Upper lobe of left lung (tissue), 4 donors: ENCODE measurements around the gene BBS9.

Experiments
- EP300 ChIP-seq, 4 donors: sonication (generic); formaldehyde crosslinking; IDR thresholded peaks; one replicate each; pipeline ENCODE4 v1.5.1; 2017; ENCODE audit warnings: antibody characterized with exemption in 4 of 4, control low read depth in 2 of 4
- POLR2A ChIP-seq, 4 donors: fragments of 450-650 bp; IDR thresholded peaks; one replicate each; pipeline ENCODE4 v1.5.1; 2016 to 2017; ENCODE audit warnings: antibody characterized with exemption in 4 of 4, mild to moderate bottlenecking in 2 of 4
- POLR2AphosphoS5 ChIP-seq, 2 donors: sonication (generic); formaldehyde crosslinking; IDR thresholded peaks; one replicate each; pipeline ENCODE4 v1.5.1; 2017; ENCODE audit warnings: antibody characterized with exemption in 2 of 2
- TF ChIP-seq, protein P1 (sequence below), 6 experiments: fragments of 450-650 bp in 4 of 6; fragments of 200-600 bp in 2 of 6; sonication (generic) in 2 of 6; IDR thresholded peaks; one replicate each; pipeline ENCODE4 v1.5.1; 2016 to 2019; ENCODE audit warnings: antibody characterized with exemption in 6 of 6

DNA sequence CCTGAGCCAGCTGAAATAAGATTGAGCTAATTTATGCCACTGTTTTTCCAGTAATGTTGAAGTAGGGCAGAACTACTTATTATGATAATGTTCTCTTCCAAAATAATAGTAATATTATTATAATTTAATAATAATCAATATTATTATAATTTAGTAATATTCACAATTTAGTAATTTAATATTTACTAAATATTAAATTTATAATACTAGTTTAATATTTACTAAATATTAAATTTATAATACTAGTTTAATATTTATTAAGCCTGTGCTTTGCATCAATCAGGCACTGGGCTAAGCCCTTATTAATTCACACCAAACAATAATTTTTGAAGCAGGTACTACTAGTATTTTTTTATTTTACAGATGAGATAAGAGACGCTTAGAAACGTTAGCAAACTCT lies 170.1 kb downstream of the BBS9 start:
- TF ChIP-seq POLR2A (IDR thresholded peaks at IDR 0.05) (no peak), POLR2AphosphoS5 (IDR thresholded peaks at IDR 0.05) (no peak), EP300 (IDR thresholded peaks at IDR 0.05) (no peak)
- TF ChIP-seq, protein P1, sequence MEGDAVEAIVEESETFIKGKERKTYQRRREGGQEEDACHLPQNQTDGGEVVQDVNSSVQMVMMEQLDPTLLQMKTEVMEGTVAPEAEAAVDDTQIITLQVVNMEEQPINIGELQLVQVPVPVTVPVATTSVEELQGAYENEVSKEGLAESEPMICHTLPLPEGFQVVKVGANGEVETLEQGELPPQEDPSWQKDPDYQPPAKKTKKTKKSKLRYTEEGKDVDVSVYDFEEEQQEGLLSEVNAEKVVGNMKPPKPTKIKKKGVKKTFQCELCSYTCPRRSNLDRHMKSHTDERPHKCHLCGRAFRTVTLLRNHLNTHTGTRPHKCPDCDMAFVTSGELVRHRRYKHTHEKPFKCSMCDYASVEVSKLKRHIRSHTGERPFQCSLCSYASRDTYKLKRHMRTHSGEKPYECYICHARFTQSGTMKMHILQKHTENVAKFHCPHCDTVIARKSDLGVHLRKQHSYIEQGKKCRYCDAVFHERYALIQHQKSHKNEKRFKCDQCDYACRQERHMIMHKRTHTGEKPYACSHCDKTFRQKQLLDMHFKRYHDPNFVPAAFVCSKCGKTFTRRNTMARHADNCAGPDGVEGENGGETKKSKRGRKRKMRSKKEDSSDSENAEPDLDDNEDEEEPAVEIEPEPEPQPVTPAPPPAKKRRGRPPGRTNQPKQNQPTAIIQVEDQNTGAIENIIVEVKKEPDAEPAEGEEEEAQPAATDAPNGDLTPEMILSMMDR (IDR thresholded peaks at IDR 0.05): no peak
